Measurements from ENCODE around the gene SLC4A1AP. TPM values are rescaled to one million over a fixed set of nuclear protein-coding genes. Genes with fewer than 3 reads are reported as not detected.

Gene SLC4A1AP
- total RNA-seq, 1 donor from 2014 or later: 19.1 TPM

GRCh38 chr2:27711804-27712203 lies 48.1 kb downstream of the SLC4A1AP start:
- H3K27me3 Mint-ChIP-seq (ENCODE audit: low read depth): no peaks in the 10 kb centered on the region
- no peaks in the 10 kb centered on the region for H3K9me3 Mint-ChIP-seq
- TF ChIP-seq CTCF (IDR thresholded peaks at IDR 0.05; ENCODE audit: unreplicated experiment): no peak
- no peak overlapping the region for H3K27ac Mint-ChIP-seq
- peaks cover 17% of the 10 kb centered on the region for H3K4me1 Mint-ChIP-seq
- H3K36me3 Mint-ChIP-seq: no peaks in the 10 kb centered on the region
- DNase-seq (ENCODE audit: low spot score in 2 of 2, unreplicated experiment in 2 of 2): no peak
- H3K4me3 Mint-ChIP-seq: no peak overlapping the region

GRCh38 chr2:27712522-27712921 lies 48.8 kb downstream of the SLC4A1AP start:
- TF ChIP-seq CTCF (IDR thresholded peaks at IDR 0.05; ENCODE audit: unreplicated experiment): no peak
- no peak overlapping the region for H3K27ac Mint-ChIP-seq
- H3K4me3 Mint-ChIP-seq: no peak overlapping the region
- no peaks in the 10 kb centered on the region for H3K27me3 Mint-ChIP-seq (ENCODE audit: low read depth)
- peaks cover 21% of the 10 kb centered on the region for H3K4me1 Mint-ChIP-seq
- no peaks in the 10 kb centered on the region for H3K9me3 Mint-ChIP-seq
- DNase-seq (ENCODE audit: low spot score in 2 of 2, unreplicated experiment in 2 of 2): no peak
- no peaks in the 10 kb centered on the region for H3K36me3 Mint-ChIP-seq

- Mint-ChIP-seq H3K9me3 (no peaks in the 10 kb centered on the region), H3K27me3 (ENCODE audit: low read depth) (no peaks in the 10 kb centered on the region), H3K4me3 (no peak overlapping the region), H3K36me3 (no peaks in the 10 kb centered on the region), H3K27ac (no peak overlapping the region), H3K4me1 (peaks cover 21% of the 10 kb centered on the region)
- DNase-seq (ENCODE audit: low spot score in 2 of 2, unreplicated experiment in 2 of 2): no peak
- TF ChIP-seq CTCF (IDR thresholded peaks at IDR 0.05; ENCODE audit: unreplicated experiment): no peak
Observed at GRCh38 chr2:27713201-27713600, 49.5 kb downstream of the SLC4A1AP start.

- Mint-ChIP-seq H3K4me3 (peak overlapping the region; percentile 58), H3K27me3 (ENCODE audit: low read depth) (no peaks in the 10 kb centered on the region), H3K4me1 (peaks cover 17% of the 10 kb centered on the region), H3K9me3 (no peaks in the 10 kb centered on the region), H3K36me3 (no peaks in the 10 kb centered on the region), H3K27ac (no peak overlapping the region)
- no peak for DNase-seq (ENCODE audit: low spot score in 2 of 2, unreplicated experiment in 2 of 2)
- no peak for TF ChIP-seq CTCF (IDR thresholded peaks at IDR 0.05; ENCODE audit: unreplicated experiment)
Observed at GRCh38 chr2:27714053-27714452, 50.4 kb downstream of the SLC4A1AP start.

GRCh38 chr2:27714851-27715291 lies 51.2 kb downstream of the SLC4A1AP start:
- Mint-ChIP-seq H3K9me3 (no peaks in the 10 kb centered on the region), H3K36me3 (no peaks in the 10 kb centered on the region), H3K27me3 (ENCODE audit: low read depth) (no peaks in the 10 kb centered on the region), H3K27ac (peak overlapping the region; percentile 4), H3K4me1 (peaks cover 14% of the 10 kb centered on the region), H3K4me3 (peak overlapping the region; percentile 58)
- DNase-seq (ENCODE audit: low spot score in 2 of 2, unreplicated experiment in 2 of 2): no peak
- no peak for TF ChIP-seq CTCF (IDR thresholded peaks at IDR 0.05; ENCODE audit: unreplicated experiment)

Data from mesothelial cell of epicardium (in vitro differentiated cells).